Measurements from ENCODE around the gene CREB3L1. TPM values are rescaled to one million over a fixed set of nuclear protein-coding genes. Genes with fewer than 3 reads are reported as not detected.

The CREB3L1 gene
- total RNA-seq, 1 experiment from 2014 or later: 3.3 TPM

DNA sequence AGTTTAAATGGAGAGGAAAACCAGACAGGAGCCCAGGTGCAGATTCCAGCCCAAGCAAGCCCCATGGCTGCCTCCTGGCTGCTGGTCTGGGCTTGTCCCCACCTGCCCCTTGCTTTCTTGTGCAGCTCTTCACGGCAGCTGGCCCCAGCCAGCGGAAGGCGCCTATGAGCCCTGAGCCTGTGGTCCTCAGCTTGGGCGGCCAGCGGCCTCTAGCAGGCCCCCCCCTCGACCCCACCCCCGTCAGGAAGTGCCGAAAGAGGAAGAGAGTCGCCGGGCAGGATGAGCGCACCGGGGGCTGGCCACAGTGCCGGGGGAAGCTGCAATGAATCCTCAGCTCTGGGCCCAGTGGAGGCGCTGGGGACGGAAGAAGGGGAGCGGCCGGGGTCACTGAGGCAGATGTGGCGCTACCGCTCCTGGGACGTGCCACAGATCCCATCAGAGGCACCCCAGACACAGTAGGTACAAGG is 67.7 kb downstream of the CREB3L1 start:
- H3K14ac ChIP-seq (ENCODE audit: insufficient read depth, low read length): no peak overlapping the region
- TF ChIP-seq CTCF (conservative IDR thresholded peaks at IDR 0.05): peak; percentile 36; the same call in 2 of the 3 replicates
- peak; percentile 83 for DNase-seq
- H3K9ac ChIP-seq (ENCODE audit: extremely low read depth, insufficient read length, low read length): no peak overlapping the region
- no peak overlapping the region for H4K91ac ChIP-seq (ENCODE audit: insufficient read length, low read depth, low read length)
- no peak overlapping the region for H3K4me2 ChIP-seq (ENCODE audit: insufficient read depth, insufficient read length, low read length)
- peaks cover 44% of the 10 kb centered on the region for H3K4me1 ChIP-seq (ENCODE audit: insufficient read depth, low read length)
- no peak overlapping the region for H4K8ac ChIP-seq (replicated peaks; ENCODE audit: insufficient read length, low read depth, low read length)
- H3K4ac ChIP-seq (ENCODE audit: low read depth, low read length): no peak overlapping the region
- H3T11ph ChIP-seq (ENCODE audit: low read length): no peak overlapping the region
- Mint-ChIP-seq H3K27me3 (ENCODE audit: low read depth) (peaks cover 10% of the 10 kb centered on the region), H3K36me3 (ENCODE audit: insufficient read depth in 1 of 3, low read depth in 3 of 3) (peaks cover 0 to 4% (median 0%) of the 10 kb centered on the region in 3 experiments; a peak in 1 of 7 replicates), H3K9me3 (no peaks in the 10 kb centered on the region; a peak in 2 of 5 replicates), H3K27ac (peak overlapping the region; percentile 48 to 75 (median 68); a peak in 4 of 7 replicates), H3K4me3 (peak overlapping the region; percentile 48 to 57; a peak in 4 of 5 replicates), H3K4me1 (peaks cover 85% of the 10 kb centered on the region in 2 experiments)
- H2BK15ac ChIP-seq (ENCODE audit: low read depth, low read length): no peak overlapping the region
- no peak overlapping the region for H2AK5ac ChIP-seq (ENCODE audit: insufficient read length, low read length)
- no peak overlapping the region for H2BK5ac ChIP-seq (ENCODE audit: insufficient read length, low read length)
- H2AFZ ChIP-seq (ENCODE audit: low read length): no peak overlapping the region
- H3K79me1 ChIP-seq (ENCODE audit: insufficient read depth, low read depth, low read length, poor library complexity, severe bottlenecking): peaks cover 8% of the 10 kb centered on the region
- H2BK12ac ChIP-seq (ENCODE audit: insufficient read length, low read depth, low read length): no peak overlapping the region
- H3K27me3 ChIP-seq (ENCODE audit: insufficient read depth, low read length): no peaks in the 10 kb centered on the region
- no peak overlapping the region for H3K23ac ChIP-seq (ENCODE audit: insufficient read length, low read depth, low read length)
- H3K9me3 ChIP-seq (ENCODE audit: control insufficient read depth, low read depth, low read length): no peaks in the 10 kb centered on the region
- no peak overlapping the region for H2BK20ac ChIP-seq (ENCODE audit: low read depth, low read length, poor library complexity, severe bottlenecking)
- H3K79me2 ChIP-seq (ENCODE audit: insufficient read depth, low read length): peaks cover 10% of the 10 kb centered on the region; the same call in 1 of the 2 replicates
- H4K5ac ChIP-seq (ENCODE audit: insufficient read length, low read depth, low read length): no peak overlapping the region
- no peak overlapping the region for H2BK120ac ChIP-seq (ENCODE audit: low read depth, low read length, poor library complexity, severe bottlenecking)
- H3K23me2 ChIP-seq (ENCODE audit: insufficient read length, low read depth, low read length, poor library complexity, severe bottlenecking): peaks cover 10% of the 10 kb centered on the region
- no peak overlapping the region for H3K18ac ChIP-seq (ENCODE audit: insufficient read length, low read depth, low read length)
- no peak overlapping the region for H3K56ac ChIP-seq (ENCODE audit: insufficient read length, low read depth, low read length)
- no CpG with 5 or more reads among the region's 20 CpGs for WGBS (ENCODE audit: extremely low coverage, insufficient read length, low lambda C conversion rate)
- no peak overlapping the region for H3K27ac ChIP-seq (ENCODE audit: insufficient read length, low read depth, low read length)
- H4K20me1 ChIP-seq (ENCODE audit: control insufficient read depth, insufficient read depth, insufficient read length): peaks cover 5% of the 10 kb centered on the region
